Dermis microvascular lymphatic vessel endothelial cell (primary cell): ENCODE data around the gene GNPTG. TPM values are rescaled to one million over a fixed set of nuclear protein-coding genes. Genes with fewer than 3 reads are reported as not detected.

Source experiments
- DNase-seq, 2 donors: peaks; one replicate each; pipeline versions ENCODE4 v3.0.0 to v3.0.0-alpha.2; 2010; ENCODE audit warnings: low read depth in 2 of 2
- total RNA-seq: library from RNA; depleted of rRNA; stranded (reverse); fragments of >200 nt; gene quantifications from 2 replicates; pipeline ENCODE4 v1.2.1, GENCODE V29; 2014

GNPTG gene
- total RNA-seq, 1 donor from 2014 or later: 16.8 TPM

DNA sequence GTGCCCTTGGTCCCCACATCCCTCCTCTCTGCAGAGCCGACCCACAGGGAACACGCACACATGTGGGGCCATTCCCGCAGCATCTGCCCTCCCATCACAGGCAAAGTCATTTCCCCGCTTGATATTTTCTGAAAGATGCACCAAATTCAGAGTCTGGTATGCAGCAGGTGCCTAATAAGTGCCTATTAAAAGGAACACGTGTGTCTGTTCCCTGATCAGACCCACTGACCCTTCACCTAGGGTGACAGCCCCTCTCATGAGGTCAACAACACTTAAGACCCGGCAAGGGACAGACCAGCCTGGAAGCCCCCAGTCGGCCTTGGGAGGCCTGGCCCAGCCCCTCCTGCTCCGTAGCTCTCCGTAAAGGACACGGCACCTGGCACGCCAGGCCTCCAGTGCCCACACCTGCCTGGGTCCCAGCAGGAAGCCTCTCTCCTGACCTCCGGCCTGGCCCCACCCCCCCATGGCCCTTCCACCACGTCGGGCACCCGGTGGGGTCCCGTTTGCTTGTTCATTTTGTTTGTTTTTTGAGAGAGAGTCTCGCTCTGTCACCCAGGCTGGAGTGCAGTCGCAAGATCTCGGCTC lies 42.7 kb downstream of the GNPTG start:
- no peak for DNase-seq

DNA sequence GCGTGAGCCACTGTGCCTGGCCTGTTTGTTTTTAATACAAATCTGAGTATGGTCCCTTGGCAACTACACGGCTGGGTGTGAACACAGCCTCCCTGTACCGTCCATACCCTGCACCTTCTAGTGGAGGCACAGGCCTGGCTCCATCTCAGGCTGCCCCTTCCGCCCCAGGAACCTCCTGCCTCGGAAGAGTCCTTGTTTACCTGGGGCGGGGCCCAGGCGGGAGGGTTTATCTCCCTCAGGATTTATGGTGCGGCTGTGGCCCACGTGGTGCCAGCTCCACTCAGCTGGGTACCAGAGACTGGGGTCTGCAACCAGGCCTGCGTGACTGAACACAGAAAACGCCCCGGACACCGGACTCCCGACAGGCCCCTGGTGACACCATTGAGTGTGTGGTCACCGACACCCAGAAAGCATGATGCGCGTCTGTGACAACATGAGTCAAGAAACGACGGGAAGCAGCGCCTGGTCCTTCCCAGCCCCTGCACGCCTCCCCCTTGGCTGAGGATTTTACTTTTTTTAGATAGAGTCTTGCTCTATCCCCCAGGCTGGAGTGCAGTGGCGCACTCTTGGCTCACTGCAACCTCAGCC lies 43.8 kb downstream of the GNPTG start:
- DNase-seq: no peak

DNA sequence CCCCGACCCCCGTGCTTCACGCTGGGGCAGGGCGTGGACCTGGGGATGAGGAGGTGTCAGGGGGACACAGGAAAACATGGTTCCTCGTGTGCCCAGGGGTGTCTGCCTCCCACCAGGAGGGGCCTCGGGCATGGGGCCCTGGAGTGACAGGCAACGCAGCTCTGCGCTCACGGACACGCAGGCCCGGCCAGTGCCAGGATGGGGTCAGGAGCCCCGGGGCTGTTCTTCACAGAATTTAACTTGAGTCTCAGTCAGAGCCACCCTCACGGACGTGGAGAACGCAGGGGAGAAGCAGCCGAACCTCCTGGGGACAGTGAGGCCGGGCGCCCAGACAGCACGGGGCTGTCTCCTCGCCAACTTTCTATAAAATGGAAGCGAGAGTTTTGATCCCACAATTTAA lies 46.0 kb downstream of the GNPTG start:
- no peak for DNase-seq

DNA sequence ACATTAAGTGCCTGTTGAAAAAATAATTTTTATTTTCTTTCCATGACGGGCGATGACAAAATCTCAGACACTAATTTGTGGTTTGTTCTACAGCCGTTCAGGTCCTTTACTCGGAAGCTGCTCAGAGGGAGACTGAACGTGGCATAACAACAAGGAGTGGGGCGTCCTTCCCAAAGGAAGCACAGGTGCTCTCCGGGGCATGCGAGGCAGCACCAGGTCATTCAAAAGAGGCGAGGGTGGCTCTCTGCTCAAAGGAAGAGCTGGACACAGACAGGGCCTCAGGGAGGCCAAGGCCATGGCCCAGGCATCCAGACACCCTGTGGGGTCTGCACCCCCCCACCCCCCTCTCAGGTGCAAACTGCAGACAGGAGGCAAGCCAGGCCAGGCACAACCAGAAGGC lies 46.6 kb downstream of the GNPTG start:
- DNase-seq: no peak

DNA sequence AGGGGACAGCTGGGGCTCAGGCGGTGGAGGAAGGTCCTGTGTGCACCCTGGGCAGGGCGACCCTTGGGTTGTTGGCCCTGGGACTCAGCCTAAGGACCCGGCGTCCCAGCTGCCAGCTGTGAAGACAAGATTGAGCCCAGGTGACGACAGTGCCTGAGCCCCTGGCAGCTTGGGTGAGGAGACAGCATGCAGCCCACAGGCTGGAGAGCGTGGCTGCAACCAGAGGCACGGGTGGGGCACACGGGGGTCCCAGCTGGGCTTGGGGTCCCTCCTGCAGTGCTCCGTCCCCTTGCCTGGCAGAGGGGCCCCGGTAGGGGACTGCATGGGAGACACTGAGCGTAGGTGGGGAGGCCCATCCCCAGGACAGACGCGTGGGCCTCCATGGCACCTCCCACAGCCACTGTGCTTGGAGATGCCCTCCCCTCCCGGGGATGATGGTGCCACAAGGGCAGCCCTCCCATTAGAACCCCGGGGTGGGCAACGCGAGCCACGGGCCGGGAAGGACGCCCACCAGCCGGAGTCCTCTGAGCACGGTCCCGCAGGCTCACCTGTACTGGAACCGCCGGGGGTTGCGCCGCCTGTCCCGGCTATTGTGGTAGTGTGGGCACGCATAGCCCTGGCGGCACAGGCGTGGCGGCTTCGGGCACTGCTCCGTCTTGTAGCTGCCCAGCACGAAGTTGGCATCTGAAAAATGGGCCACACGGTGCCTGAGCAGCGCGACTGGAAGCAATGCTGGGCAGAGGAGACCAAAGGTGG lies 47.3 kb downstream of the GNPTG start:
- DNase-seq: no peak

DNA sequence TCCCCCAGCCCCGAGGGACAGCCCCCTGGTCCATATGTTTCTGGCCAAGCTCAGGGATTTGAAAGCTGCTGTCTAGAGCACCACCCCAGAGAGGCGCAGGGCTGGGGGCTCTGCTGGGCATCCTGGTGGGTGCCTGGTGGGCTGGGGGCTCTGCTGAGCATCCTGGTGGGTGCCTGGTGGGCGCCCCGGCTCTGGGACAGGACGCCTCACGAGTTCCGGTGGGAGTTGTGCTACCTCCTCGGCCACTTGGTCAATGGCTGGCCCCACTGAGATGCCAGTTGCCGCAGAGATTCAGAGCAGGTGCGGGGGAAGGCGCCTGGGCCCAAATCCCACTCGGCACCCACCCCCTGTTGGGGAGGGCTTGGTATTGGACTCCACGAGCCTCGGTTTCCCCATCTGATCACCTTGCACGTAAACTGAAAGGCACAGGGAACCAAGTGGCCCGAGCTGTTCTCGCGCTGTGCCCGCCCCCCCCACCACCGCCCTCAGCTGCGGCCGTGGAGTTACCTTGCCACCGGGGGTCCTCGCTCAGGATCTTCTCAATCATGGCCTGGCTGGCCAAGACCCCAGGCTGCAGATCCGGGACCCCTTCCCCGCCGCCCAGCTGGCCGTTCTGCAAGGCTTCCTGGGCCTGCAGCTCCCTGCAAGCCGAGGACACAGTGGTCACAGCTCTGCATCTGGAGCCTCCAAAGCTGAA lies 49.5 kb downstream of the GNPTG start:
- DNase-seq: no peak

DNA sequence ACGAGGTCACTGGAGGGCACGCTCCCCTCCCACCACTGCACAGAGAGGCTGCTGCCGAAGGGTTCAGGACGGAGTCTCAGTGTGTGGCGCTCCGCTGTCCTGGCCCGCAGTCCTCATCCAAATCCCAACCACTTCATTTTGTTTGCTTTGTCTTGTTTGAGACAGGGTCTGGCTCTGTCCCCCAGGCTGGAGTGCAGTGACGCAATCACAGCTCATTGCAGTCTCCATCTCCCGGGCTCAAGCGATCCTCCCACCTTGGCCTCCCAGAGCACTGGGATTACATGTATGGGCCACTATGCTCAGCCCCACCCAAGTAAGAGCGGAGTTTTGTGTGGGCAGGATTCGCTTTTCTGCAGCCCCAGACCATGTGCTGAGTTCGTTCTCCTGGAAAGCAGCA lies 50.0 kb downstream of the GNPTG start:
- DNase-seq: no peak

DNA sequence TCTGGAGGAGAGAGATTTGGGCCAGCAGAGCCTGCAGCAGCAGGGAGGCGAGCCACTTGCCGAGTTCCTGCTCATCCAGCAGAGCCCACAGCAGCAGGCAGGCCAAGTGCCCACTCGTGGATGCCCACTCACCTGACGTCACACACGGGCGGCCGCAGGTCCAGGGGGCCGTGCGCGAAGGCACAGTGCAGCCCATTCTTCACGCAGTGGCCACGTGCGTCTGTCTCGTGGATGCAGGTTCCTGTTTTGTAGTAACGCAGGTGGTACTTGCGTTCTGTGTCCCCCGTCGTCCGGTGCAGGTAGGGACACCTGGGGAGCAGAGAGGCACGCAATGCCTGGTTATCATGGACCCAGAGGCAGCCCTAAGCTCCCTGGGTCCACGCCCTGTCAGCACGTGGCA lies 51.3 kb downstream of the GNPTG start:
- DNase-seq: no peak

DNA sequence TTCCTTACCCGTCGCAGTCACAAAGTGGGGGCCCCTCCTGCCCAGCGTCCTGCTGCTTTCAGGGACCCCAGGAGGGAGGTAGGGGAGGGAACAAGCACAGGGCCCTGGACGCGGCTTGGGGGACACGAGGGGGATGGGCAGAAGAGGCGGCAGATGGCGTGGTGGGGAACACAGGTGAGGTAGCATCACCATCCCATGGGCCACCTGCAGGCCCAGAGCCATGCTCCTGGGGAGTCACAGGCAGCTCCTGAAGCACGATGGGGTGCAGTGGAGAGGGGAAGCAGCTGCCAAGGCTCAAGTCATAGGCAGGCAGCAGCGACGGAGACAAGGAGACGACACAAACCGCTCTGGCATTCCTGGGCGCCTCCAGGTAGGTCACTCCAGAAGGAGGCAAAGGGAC lies 52.0 kb downstream of the GNPTG start:
- no peak for DNase-seq

DNA sequence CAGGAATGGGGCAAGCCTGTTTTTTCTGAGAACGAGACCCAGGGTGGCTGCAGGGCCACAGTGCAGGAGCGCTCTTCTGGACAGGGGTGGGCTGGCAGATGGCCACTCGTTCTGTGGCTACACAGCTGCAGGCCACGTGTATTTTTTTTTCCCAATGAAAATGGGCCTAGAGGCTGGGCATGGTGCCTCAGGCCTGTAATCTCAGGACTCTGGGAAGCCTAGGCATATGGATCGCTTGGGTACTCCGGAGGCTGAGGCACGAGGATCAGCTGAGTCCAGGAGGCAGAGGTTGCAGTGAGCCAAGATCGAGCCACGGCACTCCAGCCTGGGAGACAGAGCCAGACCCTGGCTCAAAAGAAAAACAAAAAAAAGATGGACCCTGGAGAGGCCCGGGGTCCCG lies 56.0 kb downstream of the GNPTG start:
- DNase-seq: no peak

DNA sequence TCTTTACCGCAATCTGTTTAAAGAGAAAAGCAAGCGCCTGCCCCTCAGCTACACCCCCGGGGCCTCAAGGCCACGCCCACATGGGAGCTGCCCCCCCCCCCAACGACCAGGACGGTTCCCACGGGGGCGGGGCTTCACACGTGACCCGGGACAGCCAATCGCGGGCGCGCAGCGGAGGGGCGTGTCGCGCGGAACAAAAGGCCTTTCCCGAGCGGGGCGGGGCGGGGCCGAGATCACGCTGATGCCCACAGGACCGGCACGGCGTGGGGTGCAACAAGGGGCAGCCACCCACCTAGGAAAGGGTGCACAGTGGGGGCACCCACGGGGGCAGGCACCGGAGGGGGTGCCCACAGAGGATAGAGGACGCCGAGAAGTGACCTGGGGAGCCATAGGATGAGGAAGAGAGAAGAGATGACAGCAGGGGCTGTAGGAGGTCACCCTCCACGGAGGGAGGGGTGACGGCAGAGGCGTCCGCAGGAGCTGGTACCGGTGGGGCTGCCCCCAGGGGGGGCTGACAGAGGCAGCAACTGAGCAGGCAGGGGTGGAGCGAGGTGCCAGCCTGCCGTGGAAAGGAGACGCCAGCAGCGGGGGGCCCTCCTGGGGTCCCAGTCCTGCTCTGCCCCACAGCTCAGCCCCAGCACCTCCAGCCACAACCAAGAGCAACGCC lies 56.6 kb downstream of the GNPTG start:
- peak; percentile 68 to 91 for DNase-seq

DNA sequence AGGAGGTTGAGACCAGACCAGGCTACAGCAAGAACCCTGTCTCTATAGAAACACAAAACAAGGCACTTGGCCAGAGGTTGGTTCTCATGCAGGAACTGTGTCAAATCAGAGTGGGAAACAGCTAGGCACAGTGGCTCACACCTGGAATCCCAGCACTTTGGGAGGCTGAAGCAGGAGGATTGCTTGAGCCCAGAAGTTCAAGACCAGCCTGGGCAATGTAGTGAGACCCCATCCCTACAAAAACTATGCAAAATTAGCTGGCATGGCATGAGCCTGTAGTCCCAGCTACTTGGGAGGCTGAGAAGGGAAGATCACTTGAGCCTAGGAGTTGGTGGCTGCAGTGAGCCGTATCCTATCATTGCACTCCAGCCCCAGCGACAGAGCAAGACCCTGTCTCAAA lies 61.1 kb downstream of the GNPTG start:
- no peak for DNase-seq

Other genes with a start within 250 kb of the GNPTG start
- gene CACNA1H, start 198.8 kb upstream of the GNPTG start, total RNA-seq: under 0.01 TPM in 2 replicates
- gene TPSG1, start 126.7 kb upstream of the GNPTG start, total RNA-seq: not detected in 2 replicates
- not detected in 2 replicates for gene TPSB2, start 121.7 kb upstream of the GNPTG start, total RNA-seq
- not detected in 2 replicates for gene TPSAB1, start 111.2 kb upstream of the GNPTG start, total RNA-seq
- gene TPSD1, start 95.9 kb upstream of the GNPTG start, total RNA-seq: not detected in 2 replicates
- gene UBE2I, start 42.3 kb upstream of the GNPTG start, total RNA-seq: 34.1 and 40.1 TPM in 2 replicates
- 0.64 and 1.6 TPM in 2 replicates for gene BAIAP3, start 18.3 kb upstream of the GNPTG start, total RNA-seq
- gene TSR3, start 53 bp upstream of the GNPTG start, total RNA-seq: 53.7 and 58.4 TPM in 2 replicates
- gene UNKL, start 62.8 kb downstream of the GNPTG start, total RNA-seq: 5.3 and 9.1 TPM in 2 replicates
- 16.8 and 16.9 TPM in 2 replicates for gene UQCC4, start 68.8 kb downstream of the GNPTG start, total RNA-seq
- not detected in 2 replicates for gene PERCC1, start 79.1 kb downstream of the GNPTG start, total RNA-seq
- 0.13 TPM in 2 replicates for gene CCDC154, start 92.6 kb downstream of the GNPTG start, total RNA-seq
- gene CLCN7, start 123.1 kb downstream of the GNPTG start, total RNA-seq: 56.9 and 131 TPM in 2 replicates
- gene PTX4, start 137.0 kb downstream of the GNPTG start, total RNA-seq: under 0.01 and 0.13 TPM in 2 replicates
- gene TELO2, start 141.4 kb downstream of the GNPTG start, total RNA-seq: 13.6 and 20.5 TPM in 2 replicates
- 95.9 and 158 TPM in 2 replicates for gene TMEM204, start 181.7 kb downstream of the GNPTG start, total RNA-seq